Epithelial cell of prostate (primary cell): ENCODE measurements around the gene NCAM1.

Source experiments
- DNase-seq: peaks from one replicate; pipeline ENCODE4 v3.0.0-alpha.2; 2011; ENCODE audit warnings: low read depth, low spot score
- H3K27ac ChIP-seq: fragments of 450-650 bp; 2 replicates; pipeline ENCODE4 v1.5.1; 2017; ENCODE audit warnings: mild to moderate bottlenecking

Gene NCAM1

GRCh38 chr11:113119966-113120736 is 158.9 kb downstream of the NCAM1 start:
- no peak for DNase-seq

GRCh38 chr11:113121746-113122145 is 160.5 kb downstream of the NCAM1 start:
- H3K27ac ChIP-seq, result no peak overlapping the region
- DNase-seq, result no peak

More at GRCh38 chr11:113119966-113120736, 158.9 kb downstream of the NCAM1 start:
- H3K27ac ChIP-seq, result no peak overlapping the region

GRCh38 chr11:113124006-113124405 is 162.8 kb downstream of the NCAM1 start:
- no peak overlapping the region for H3K27ac ChIP-seq
- no peak for DNase-seq

- no peak overlapping the region for H3K27ac ChIP-seq
- DNase-seq, result no peak
These were observed 163.4 kb downstream of the NCAM1 start for GRCh38 chr11:113124578-113124977.

DNA sequence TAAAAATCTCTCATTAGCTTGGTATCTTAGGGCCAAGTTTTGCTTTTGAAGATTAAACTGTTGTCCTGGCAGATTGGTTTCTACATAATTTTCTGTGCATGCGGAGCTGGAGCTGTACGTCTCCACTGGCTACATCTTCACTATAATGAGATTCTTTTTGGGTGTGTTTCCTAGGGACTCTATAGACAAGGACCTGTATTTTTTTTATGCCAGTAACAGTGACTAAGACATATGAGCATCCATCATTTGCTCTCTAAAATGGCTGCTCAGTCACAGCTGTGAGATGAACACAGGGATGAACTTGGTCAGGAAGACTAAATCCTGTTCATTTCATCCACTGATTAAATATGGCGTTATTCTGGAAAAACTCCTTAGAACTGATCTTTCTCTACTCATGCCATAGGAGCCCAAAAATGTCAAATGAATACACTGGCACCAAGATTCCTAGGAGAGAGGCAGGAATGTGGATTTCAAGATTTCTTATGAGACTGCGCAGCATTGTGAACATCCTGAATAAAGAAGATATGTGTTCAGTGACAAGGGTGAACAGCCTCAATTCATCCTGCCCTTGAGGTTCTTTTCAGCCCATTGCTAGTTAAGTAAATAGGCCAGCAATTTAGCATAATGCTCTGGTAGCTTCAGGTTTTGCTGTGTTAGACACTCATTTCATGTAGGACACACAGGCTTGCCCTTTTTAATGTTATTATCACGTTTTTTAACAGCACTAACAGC is 168.2 kb downstream of the NCAM1 start:
- H3K27ac ChIP-seq, result no peak overlapping the region
- no peak for DNase-seq

DNA sequence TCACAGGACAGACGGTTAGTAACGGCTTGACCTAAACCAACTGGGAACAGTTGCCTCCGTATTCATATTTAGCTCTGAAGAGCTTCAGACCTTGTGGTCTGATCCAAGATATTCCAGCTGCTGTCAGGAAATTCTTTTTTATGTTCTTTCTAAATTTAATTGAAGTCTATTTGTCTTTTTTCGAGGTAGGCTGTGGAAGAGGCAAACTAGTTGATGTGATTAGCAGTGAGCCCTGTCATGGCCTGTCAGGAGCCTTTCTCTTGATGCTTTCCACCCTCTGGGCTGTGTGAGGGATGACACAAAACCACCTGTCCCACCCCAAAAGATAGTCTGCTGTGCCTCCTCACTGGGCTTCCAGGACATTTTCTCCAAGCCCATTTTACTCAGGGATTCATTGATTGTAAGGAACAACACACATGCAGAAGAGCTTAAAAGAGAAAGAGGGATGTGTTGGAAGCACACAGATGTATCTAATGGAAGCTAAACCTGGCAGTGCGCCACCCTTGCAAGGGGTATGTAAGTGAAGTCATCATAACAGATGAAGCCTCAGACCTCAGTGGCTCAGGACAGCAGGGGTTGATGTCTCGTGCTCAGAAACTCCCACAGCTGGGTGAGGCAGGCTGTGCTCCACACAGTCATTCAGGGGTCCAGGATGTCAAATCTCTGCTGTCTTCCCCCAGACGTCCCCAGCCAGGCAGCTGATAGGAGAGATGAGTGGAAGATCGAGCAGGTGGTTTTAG is 170.0 kb downstream of the NCAM1 start:
- no peak for DNase-seq
- no peak overlapping the region for H3K27ac ChIP-seq

- no peak overlapping the region for H3K27ac ChIP-seq
- DNase-seq, result no peak
These were observed 171.9 kb downstream of the NCAM1 start for GRCh38 chr11:113133071-113133470.

DNA sequence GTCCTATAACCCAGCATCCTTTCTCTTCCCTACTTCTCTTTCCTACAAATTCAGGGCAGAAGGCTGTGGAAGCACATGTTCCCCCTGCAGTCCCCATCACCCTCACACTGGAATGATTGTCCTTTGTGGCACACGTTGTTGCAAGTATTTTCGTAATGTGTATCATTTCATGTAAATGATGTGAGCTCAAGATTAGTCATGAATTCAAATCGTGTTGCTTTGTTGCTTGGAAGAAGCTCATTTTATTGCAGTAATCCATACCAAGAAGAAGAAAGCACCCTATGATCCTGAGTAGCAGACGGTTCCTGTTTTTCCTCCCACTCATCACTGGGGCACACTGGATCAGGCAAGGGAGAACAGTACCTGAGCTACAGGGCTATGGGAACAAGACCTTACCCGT is 173.4 kb downstream of the NCAM1 start:
- H3K27ac ChIP-seq, result no peak overlapping the region
- no peak for DNase-seq

- no peak overlapping the region for H3K27ac ChIP-seq
- DNase-seq, result no peak
These were observed 176.7 kb downstream of the NCAM1 start for GRCh38 chr11:113137713-113138529.

DNA sequence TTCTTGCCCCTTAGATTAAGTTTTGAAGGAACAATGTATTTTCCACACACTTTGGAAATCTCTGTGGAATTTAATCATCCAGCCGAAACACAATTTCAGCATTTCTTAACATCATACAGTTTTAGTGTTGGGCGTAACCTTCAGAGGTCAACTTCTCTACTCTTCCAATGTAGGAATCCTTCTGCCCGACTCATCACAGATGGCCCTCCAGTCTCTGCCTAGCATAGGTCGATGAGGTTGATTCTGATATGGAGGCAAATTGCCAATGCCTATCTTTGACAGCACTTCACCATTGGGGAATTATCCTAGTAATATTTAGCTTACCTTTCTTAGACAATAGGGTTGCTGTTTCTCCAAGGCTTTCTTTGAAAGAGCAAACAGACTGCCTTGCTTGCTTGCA is 177.5 kb downstream of the NCAM1 start:
- DNase-seq, result no peak

GRCh38 chr11:113141010-113141409 is 179.8 kb downstream of the NCAM1 start:
- H3K27ac ChIP-seq, result no peak overlapping the region
- DNase-seq, result no peak

More for the DNA sequence above, 177.5 kb downstream of the NCAM1 start:
- H3K27ac ChIP-seq, result no peak overlapping the region

GRCh38 chr11:113142508-113142907 is 181.3 kb downstream of the NCAM1 start:
- DNase-seq, result no peak
- H3K27ac ChIP-seq, result no peak overlapping the region

GRCh38 chr11:113147249-113147648 is 186.0 kb downstream of the NCAM1 start:
- no peak overlapping the region for H3K27ac ChIP-seq
- DNase-seq, result no peak

- no peak overlapping the region for H3K27ac ChIP-seq
- DNase-seq, result no peak
These were observed 186.9 kb downstream of the NCAM1 start for GRCh38 chr11:113148076-113148475.

- no peak for DNase-seq
- H3K27ac ChIP-seq, result no peak overlapping the region
These were observed 187.4 kb downstream of the NCAM1 start for GRCh38 chr11:113148652-113149051.

DNA sequence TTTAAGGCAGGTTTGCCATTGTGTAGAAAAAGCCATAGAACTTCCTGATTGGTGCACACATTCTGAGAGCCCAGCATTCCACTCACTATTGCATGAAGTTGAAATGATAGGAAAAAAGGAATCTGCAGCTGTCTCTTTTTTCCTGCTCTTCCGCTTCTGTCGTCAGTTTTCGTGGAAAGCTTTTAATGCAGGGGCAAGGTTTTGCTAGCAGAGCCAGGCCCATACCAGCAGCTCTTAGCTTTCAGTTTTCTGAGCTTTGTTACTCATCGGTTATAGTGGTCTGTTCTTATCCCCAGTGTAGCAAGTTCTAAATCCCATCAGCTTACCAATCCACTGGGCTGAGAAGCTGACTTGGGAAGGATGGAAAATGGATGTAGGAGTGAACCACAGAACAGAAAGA is 190.3 kb downstream of the NCAM1 start:
- DNase-seq, result no peak
- H3K27ac ChIP-seq, result no peak overlapping the region

- DNase-seq, result no peak
- H3K27ac ChIP-seq, result no peak overlapping the region
These were observed 191.3 kb downstream of the NCAM1 start for GRCh38 chr11:113152500-113152899.

GRCh38 chr11:113153847-113154246 is 192.6 kb downstream of the NCAM1 start:
- no peak for DNase-seq
- no peak overlapping the region for H3K27ac ChIP-seq

DNA sequence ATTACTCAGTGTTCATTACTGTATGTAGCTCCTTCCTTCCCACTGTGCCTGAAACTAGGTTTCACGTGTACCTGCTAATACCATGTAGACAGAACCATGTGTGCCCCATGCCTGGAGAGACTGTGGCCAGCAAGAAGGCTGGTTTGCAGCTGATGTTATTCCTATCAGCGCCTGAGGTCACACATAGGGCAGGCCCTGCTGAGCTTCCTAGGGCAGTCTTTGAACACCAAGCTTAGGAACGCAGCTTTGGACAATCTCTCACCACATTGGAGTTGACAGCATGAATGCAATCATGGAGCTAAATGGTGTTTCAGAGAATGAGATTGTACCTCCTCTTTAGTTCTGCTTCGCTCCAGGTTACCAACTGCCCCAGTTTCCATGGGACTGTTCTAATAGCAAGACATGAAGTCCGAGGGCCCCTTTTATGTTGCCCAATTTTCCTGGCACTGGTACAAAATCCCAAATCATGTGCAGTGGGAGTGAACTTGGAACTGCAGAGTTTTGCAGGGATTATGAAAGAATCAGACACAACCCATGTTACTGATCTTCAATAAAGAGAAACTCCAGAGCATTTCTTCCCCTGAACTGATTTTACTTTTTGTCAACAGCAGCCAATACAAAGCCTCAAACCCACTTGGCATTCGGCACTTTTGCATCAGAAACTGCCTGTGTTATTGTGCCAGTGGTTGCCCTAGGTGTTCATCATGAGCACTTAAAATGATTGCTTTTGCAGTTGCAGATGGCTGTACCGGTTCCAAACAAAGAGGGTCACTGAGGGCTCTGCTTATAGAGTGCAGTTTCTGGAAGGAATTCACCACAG is 199.0 kb downstream of the NCAM1 start:
- DNase-seq, result no peak
- H3K27ac ChIP-seq, result no peak overlapping the region

DNA sequence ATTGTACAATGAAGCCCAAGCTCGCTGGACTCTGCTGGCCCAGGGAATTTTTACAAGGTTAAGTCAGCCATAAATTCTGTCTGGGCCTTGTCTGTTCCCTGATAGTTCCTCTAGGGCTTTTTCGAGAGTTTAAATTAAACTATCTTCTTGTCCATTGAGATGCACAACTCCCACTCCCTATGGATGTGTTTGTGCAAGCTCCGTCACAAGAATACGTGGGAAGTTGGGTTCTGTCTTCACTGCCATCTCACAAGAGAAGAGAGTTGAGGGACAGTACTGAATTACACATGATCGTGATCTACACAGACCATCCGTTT is 199.5 kb downstream of the NCAM1 start:
- no peak for DNase-seq
- H3K27ac ChIP-seq, result no peak overlapping the region
